ENCODE measurements around the gene KIF26A.
A peak's percentile ranks its signal among the peaks of the same experiment; 100 is the strongest.

The KIF26A gene

GRCh38 chr14:104135904-104136471, 2.4 kb upstream of the KIF26A start:
- H3K4ac ChIP-seq (ENCODE audit: low read depth, low read length): no peak overlapping the region
- H3K18ac ChIP-seq (ENCODE audit: low read length): no peak overlapping the region
- H3K36me3 ChIP-seq (ENCODE audit: control insufficient read depth, insufficient read depth, low read length): no peaks in the 10 kb centered on the region
- peaks cover 3% of the 10 kb centered on the region for H3K79me1 ChIP-seq (ENCODE audit: low read length)
- peak overlapping the region; percentile 42 for H3K9ac ChIP-seq (ENCODE audit: low read length)
- H4K5ac ChIP-seq (ENCODE audit: low read length): no peak overlapping the region
- H3K56ac ChIP-seq (ENCODE audit: low read length): peak overlapping the region; percentile 64
- no peak overlapping the region for H2BK120ac ChIP-seq (ENCODE audit: low read depth, low read length)
- DNase-seq: no peak
- H3K79me2 ChIP-seq (ENCODE audit: control insufficient read depth, insufficient read depth, low read length): peaks cover 9% of the 10 kb centered on the region
- H3K23ac ChIP-seq (ENCODE audit: low read length): peak overlapping the region; percentile 66
- no peak overlapping the region for H3K4me3 ChIP-seq (ENCODE audit: low read length)
- peak overlapping the region; percentile 50 for H3K4me2 ChIP-seq (ENCODE audit: low read length)
- H2AK5ac ChIP-seq (ENCODE audit: low read length): no peak overlapping the region
- no peak overlapping the region for H2BK5ac ChIP-seq (ENCODE audit: low read length)
- no peak overlapping the region for H3K27ac ChIP-seq (ENCODE audit: low read depth, low read length)
- peaks cover 17% of the 10 kb centered on the region for H3K27me3 ChIP-seq (ENCODE audit: insufficient read depth, low read length, poor library complexity)
- no CpG with 5 or more reads among the region's 78 CpGs for WGBS (ENCODE audit: extremely low coverage, insufficient coverage, low lambda C conversion rate)
- H2BK15ac ChIP-seq (replicated peaks; ENCODE audit: low read depth): no peak overlapping the region
- no peak overlapping the region for H4K8ac ChIP-seq (ENCODE audit: low read depth, low read length)
- H3K4me1 ChIP-seq (ENCODE audit: control insufficient read depth, low read depth, low read length): peaks cover 3% of the 10 kb centered on the region

- peaks cover 3% of the 10 kb centered on the region for H3K4me1 ChIP-seq (ENCODE audit: control insufficient read depth, low read depth, low read length)
- no peak overlapping the region for H3K4me3 ChIP-seq (ENCODE audit: low read length)
- no peak overlapping the region for H3K27ac ChIP-seq (ENCODE audit: low read depth, low read length)
- H3K36me3 ChIP-seq (ENCODE audit: control insufficient read depth, insufficient read depth, low read length): no peaks in the 10 kb centered on the region
- no peak overlapping the region for H3K18ac ChIP-seq (ENCODE audit: low read length)
- no peak for DNase-seq
- H4K8ac ChIP-seq (ENCODE audit: low read depth, low read length): no peak overlapping the region
- no peak overlapping the region for H2BK5ac ChIP-seq (ENCODE audit: low read length)
- H4K5ac ChIP-seq (ENCODE audit: low read length): no peak overlapping the region
- no peak overlapping the region for H2BK120ac ChIP-seq (ENCODE audit: low read depth, low read length)
- H3K56ac ChIP-seq (ENCODE audit: low read length): peak overlapping the region; percentile 56
- H3K9ac ChIP-seq (ENCODE audit: low read length): peak overlapping the region; percentile 27
- no peak overlapping the region for H3K4ac ChIP-seq (ENCODE audit: low read depth, low read length)
- peaks cover 4% of the 10 kb centered on the region for H3K79me1 ChIP-seq (ENCODE audit: low read length)
- H3K4me2 ChIP-seq (ENCODE audit: low read length): peak overlapping the region; percentile 57
- WGBS (ENCODE audit: extremely low coverage, insufficient coverage, low lambda C conversion rate): no CpG with 5 or more reads among the region's 77 CpGs
- no peak overlapping the region for H2AK5ac ChIP-seq (ENCODE audit: low read length)
- H3K27me3 ChIP-seq (ENCODE audit: insufficient read depth, low read length, poor library complexity): peaks cover 17% of the 10 kb centered on the region
- no peak overlapping the region for H2BK15ac ChIP-seq (replicated peaks; ENCODE audit: low read depth)
- peaks cover 14% of the 10 kb centered on the region for H3K79me2 ChIP-seq (ENCODE audit: control insufficient read depth, insufficient read depth, low read length)
- no peak overlapping the region for H3K23ac ChIP-seq (ENCODE audit: low read length)
These were observed 1.7 kb upstream of the KIF26A start for GRCh38 chr14:104136472-104137296.

- peak overlapping the region; percentile 4 for H3K18ac ChIP-seq (ENCODE audit: low read length)
- no peaks in the 10 kb centered on the region for H3K36me3 ChIP-seq (ENCODE audit: control insufficient read depth, insufficient read depth, low read length)
- no peak overlapping the region for H3K27ac ChIP-seq (ENCODE audit: low read depth, low read length)
- no peak overlapping the region for H2BK120ac ChIP-seq (ENCODE audit: low read depth, low read length)
- H2BK5ac ChIP-seq (ENCODE audit: low read length): no peak overlapping the region
- H3K79me1 ChIP-seq (ENCODE audit: low read length): peaks cover 7% of the 10 kb centered on the region
- H3K4me1 ChIP-seq (ENCODE audit: control insufficient read depth, low read depth, low read length): peaks cover 3% of the 10 kb centered on the region
- peaks cover 17% of the 10 kb centered on the region for H3K27me3 ChIP-seq (ENCODE audit: insufficient read depth, low read length, poor library complexity)
- no peak overlapping the region for H4K8ac ChIP-seq (ENCODE audit: low read depth, low read length)
- no peak overlapping the region for H4K5ac ChIP-seq (ENCODE audit: low read length)
- H2BK15ac ChIP-seq (replicated peaks; ENCODE audit: low read depth): no peak overlapping the region
- no peak overlapping the region for H3K23ac ChIP-seq (ENCODE audit: low read length)
- H3K9ac ChIP-seq (ENCODE audit: low read length): peak overlapping the region; percentile 68
- H3K4ac ChIP-seq (ENCODE audit: low read depth, low read length): no peak overlapping the region
- peaks cover 17% of the 10 kb centered on the region for H3K79me2 ChIP-seq (ENCODE audit: control insufficient read depth, insufficient read depth, low read length)
- H3K4me3 ChIP-seq (ENCODE audit: low read length): no peak overlapping the region
- peak overlapping the region; percentile 90 for H3K4me2 ChIP-seq (ENCODE audit: low read length)
- peak; percentile 92 for DNase-seq
- no peak overlapping the region for H2AK5ac ChIP-seq (ENCODE audit: low read length)
- WGBS (ENCODE audit: extremely low coverage, insufficient coverage, low lambda C conversion rate): no CpG with 5 or more reads among the region's 88 CpGs
- H3K56ac ChIP-seq (ENCODE audit: low read length): peak overlapping the region; percentile 75
These were observed 890 bp upstream of the KIF26A start for GRCh38 chr14:104137297-104138097.

GRCh38 chr14:104138718-104139459, 502 bp downstream of the KIF26A start:
- no peak overlapping the region for H2BK120ac ChIP-seq (ENCODE audit: low read depth, low read length)
- H3K36me3 ChIP-seq (ENCODE audit: control insufficient read depth, insufficient read depth, low read length): no peaks in the 10 kb centered on the region
- peak overlapping the region; percentile 65 for H3K18ac ChIP-seq (ENCODE audit: low read length)
- no peak overlapping the region for H2BK5ac ChIP-seq (ENCODE audit: low read length)
- H3K79me2 ChIP-seq (ENCODE audit: control insufficient read depth, insufficient read depth, low read length): peaks cover 21% of the 10 kb centered on the region
- H3K9ac ChIP-seq (ENCODE audit: low read length): peak overlapping the region; percentile 78
- H3K27ac ChIP-seq (ENCODE audit: low read depth, low read length): no peak overlapping the region
- H3K4me2 ChIP-seq (ENCODE audit: low read length): peak overlapping the region; percentile 94
- H2AK5ac ChIP-seq (ENCODE audit: low read length): no peak overlapping the region
- H2BK15ac ChIP-seq (replicated peaks; ENCODE audit: low read depth): no peak overlapping the region
- peaks cover 17% of the 10 kb centered on the region for H3K27me3 ChIP-seq (ENCODE audit: insufficient read depth, low read length, poor library complexity)
- no peak for DNase-seq
- H3K4ac ChIP-seq (ENCODE audit: low read depth, low read length): peak overlapping the region; percentile 62
- H3K23ac ChIP-seq (ENCODE audit: low read length): peak overlapping the region; percentile 72
- H4K5ac ChIP-seq (ENCODE audit: low read length): no peak overlapping the region
- peak overlapping the region; percentile 75 for H3K4me3 ChIP-seq (ENCODE audit: low read length)
- peak overlapping the region; percentile 43 for H4K8ac ChIP-seq (ENCODE audit: low read depth, low read length)
- WGBS (ENCODE audit: extremely low coverage, insufficient coverage, low lambda C conversion rate): no CpG with 5 or more reads among the region's 73 CpGs
- H3K56ac ChIP-seq (ENCODE audit: low read length): peak overlapping the region; percentile 86
- peaks cover 10% of the 10 kb centered on the region for H3K79me1 ChIP-seq (ENCODE audit: low read length)
- peaks cover 3% of the 10 kb centered on the region for H3K4me1 ChIP-seq (ENCODE audit: control insufficient read depth, low read depth, low read length)

GRCh38 chr14:104139460-104140212, 1.2 kb downstream of the KIF26A start:
- H2BK5ac ChIP-seq (ENCODE audit: low read length): no peak overlapping the region
- no peak overlapping the region for H3K27ac ChIP-seq (ENCODE audit: low read depth, low read length)
- peak overlapping the region; percentile 86 for H3K56ac ChIP-seq (ENCODE audit: low read length)
- H3K27me3 ChIP-seq (ENCODE audit: insufficient read depth, low read length, poor library complexity): peaks cover 17% of the 10 kb centered on the region
- H3K9ac ChIP-seq (ENCODE audit: low read length): peak overlapping the region; percentile 78
- peak overlapping the region; percentile 65 for H3K18ac ChIP-seq (ENCODE audit: low read length)
- no peak overlapping the region for H4K8ac ChIP-seq (ENCODE audit: low read depth, low read length)
- no peak overlapping the region for H2BK15ac ChIP-seq (replicated peaks; ENCODE audit: low read depth)
- peaks cover 3% of the 10 kb centered on the region for H3K4me1 ChIP-seq (ENCODE audit: control insufficient read depth, low read depth, low read length)
- H3K23ac ChIP-seq (ENCODE audit: low read length): no peak overlapping the region
- peak; percentile 43 for DNase-seq
- peak overlapping the region; percentile 75 for H3K4me3 ChIP-seq (ENCODE audit: low read length)
- WGBS (ENCODE audit: extremely low coverage, insufficient coverage, low lambda C conversion rate): no CpG with 5 or more reads among the region's 14 CpGs
- H2AK5ac ChIP-seq (ENCODE audit: low read length): no peak overlapping the region
- H3K4me2 ChIP-seq (ENCODE audit: low read length): peak overlapping the region; percentile 94
- no peak overlapping the region for H4K5ac ChIP-seq (ENCODE audit: low read length)
- H3K4ac ChIP-seq (ENCODE audit: low read depth, low read length): peak overlapping the region; percentile 10
- H3K79me1 ChIP-seq (ENCODE audit: low read length): peaks cover 10% of the 10 kb centered on the region
- no peak overlapping the region for H2BK120ac ChIP-seq (ENCODE audit: low read depth, low read length)
- H3K36me3 ChIP-seq (ENCODE audit: control insufficient read depth, insufficient read depth, low read length): no peaks in the 10 kb centered on the region
- peaks cover 23% of the 10 kb centered on the region for H3K79me2 ChIP-seq (ENCODE audit: control insufficient read depth, insufficient read depth, low read length)
